ENCODE data around the gene ITCH.
"Not testable (repeated sequence)": the region's sequence is repeated elsewhere in the genome, so short reads cannot be mapped to it uniquely, and the experiment has no call there.

DNA sequence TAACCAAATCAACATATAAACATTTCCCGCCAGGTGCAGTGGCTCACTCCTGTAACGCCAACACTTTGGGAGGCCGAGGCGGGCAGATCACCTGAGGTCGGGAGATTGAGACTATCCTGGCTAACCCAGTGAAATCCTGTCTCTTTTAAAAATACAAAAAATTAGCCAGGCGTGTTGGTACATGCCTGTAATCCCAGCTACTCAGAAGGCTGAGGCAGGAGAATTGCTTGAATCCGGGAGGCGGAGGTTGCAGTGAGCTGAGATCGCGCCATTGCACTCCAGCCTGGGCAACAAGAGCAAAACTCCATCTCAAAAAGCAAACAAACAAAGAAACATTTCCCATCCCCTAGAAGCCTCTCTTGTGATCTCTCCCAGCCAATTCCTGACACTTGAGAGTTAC is 22.3 kb upstream of the ITCH start:
- not testable (repeated sequence) for TF ChIP-seq EZH2 (IDR thresholded peaks at IDR 0.05; ENCODE audit: insufficient read depth, poor library complexity, severe bottlenecking); EZH2phosphoT487 (IDR thresholded peaks at IDR 0.05; ENCODE audit: insufficient read depth, low read depth)
